HepG2 (cell line): ENCODE data around the gene VSX1. TPM values are rescaled to one million over a fixed set of nuclear protein-coding genes. Genes with fewer than 3 reads are reported as not detected.
A peak's percentile ranks its signal among the peaks of the same experiment; 100 is the strongest.

Source experiments
- AKNA ChIP-seq: sonication (generic); formaldehyde crosslinking; IDR thresholded peaks from 2 replicates; pipeline ENCODE4 v1.4.0; 2020; ENCODE audit warnings: missing genetic modification reagents, borderline replicate concordance
- GABPA ChIP-seq, 2 experiments: IDR thresholded peaks; 2 replicates each; pipeline ENCODE4 v1.6.1; 2011 to 2016; ENCODE audit warnings: low read depth in 2 of 2, low read length in 1 of 2, missing biosample characterization in 1 of 2, missing genetic modification characterization in 1 of 2
- JUNB ChIP-seq: sonication (generic); formaldehyde crosslinking; IDR thresholded peaks from 2 replicates; pipeline ENCODE4 v1.8.0; 2022; ENCODE audit warnings: missing genetic modification reagents, mild to moderate bottlenecking, borderline replicate concordance
- MAX ChIP-seq: IDR thresholded peaks from 2 replicates; pipeline ENCODE4 v1.6.1; 2012; ENCODE audit warnings: inconsistent platforms
- NFYB ChIP-seq: sonication (generic); formaldehyde crosslinking; IDR thresholded peaks from 2 replicates; pipeline ENCODE4 v1.4.0; 2020; ENCODE audit warnings: missing genetic modification reagents
- PAWR ChIP-seq: sonication (generic); formaldehyde crosslinking; IDR thresholded peaks from 2 replicates; pipeline ENCODE4 v1.4.0; 2020; ENCODE audit warnings: missing genetic modification reagents, mild to moderate bottlenecking, borderline replicate concordance
- PRDM15 ChIP-seq: sonication (generic); formaldehyde crosslinking; IDR thresholded peaks from 2 replicates; pipeline ENCODE4 v1.4.0; 2020; ENCODE audit warnings: missing genetic modification reagents
- RBM39 ChIP-seq: fragments of 200-400 bp; formaldehyde crosslinking; IDR thresholded peaks from one replicate; pipeline ENCODE4 v1.6.1; 2018; ENCODE audit warnings: antibody characterized with exemption, mild to moderate bottlenecking, low read depth, low read length; ENCODE audit not compliant: poor library complexity, severe bottlenecking
- SALL1 ChIP-seq: sonication (generic); formaldehyde crosslinking; IDR thresholded peaks from 2 replicates; pipeline ENCODE4 v1.8.0; 2022; ENCODE audit warnings: mild to moderate bottlenecking, missing genetic modification reagents
- SMYD3 ChIP-seq: sonication (generic); formaldehyde crosslinking; IDR thresholded peaks from 2 replicates; pipeline ENCODE4 v1.8.1; 2023; ENCODE audit warnings: mild to moderate bottlenecking, missing genetic modification reagents
- ZBTB34 ChIP-seq: sonication (generic); formaldehyde crosslinking; IDR thresholded peaks from 2 replicates; pipeline ENCODE4 v1.8.0; 2022; ENCODE audit warnings: mild to moderate bottlenecking, missing genetic modification reagents
- ZBTB46 ChIP-seq: sonication (generic); formaldehyde crosslinking; IDR thresholded peaks from 2 replicates; pipeline ENCODE4 v1.4.0; 2020; ENCODE audit warnings: mild to moderate bottlenecking, missing genetic modification reagents, borderline replicate concordance
- ZFP82 ChIP-seq: sonication (generic); formaldehyde crosslinking; IDR thresholded peaks from 2 replicates; pipeline ENCODE4 v1.5.1; 2020; ENCODE audit warnings: mild to moderate bottlenecking, missing genetic modification reagents, borderline replicate concordance
- polyA plus RNA-seq, 8 experiments: library from polyadenylated mRNA; depleted of rRNA in 3 of 8; stranded (reverse) in 7 of 8; unstranded in 1 of 8; fragments of >200 nt; fragmentation: Illumina TruSeq in 4 of 8; extraction: Trizol in 4 of 8; gene quantifications; 2 replicates each; pipeline versions ENCODE4 v1.2.1 to v1.2.3, GENCODE V29; 2011 to 2016; ENCODE audit warnings: low read depth in 4 of 8, missing spikeins in 1 of 8, mixed read lengths in 1 of 8; ENCODE audit not compliant: insufficient read depth in 1 of 8
- total RNA-seq, 5 experiments: library from RNA; depleted of rRNA; stranded (reverse); fragments of >200 nt; fragmentation: Illumina TruSeq; extraction: Trizol; gene quantifications; 2 replicates each; pipeline ENCODE4 v1.2.3, GENCODE V29; 2016; ENCODE audit warnings: low read depth in 1 of 5

VSX1 gene
- total and polyA plus RNA-seq, 2 of the 13 experiments (the other 11 are each of a cell fraction or from before 2014, with no cell fraction given) = 0.04 TPM; not detected in 1

- TF ChIP-seq AKNA (CRISPR knock-in tag) (no peak), ZBTB34 (no peak), PRDM15 (peak; percentile 76; the same call in 1 of the 2 replicates), MAX (peak; percentile 84), NFYB (CRISPR knock-in tag) (no peak), RBM39 (peak; percentile 76), ZBTB46 (CRISPR knock-in tag) (no peak), ZFP82 (CRISPR knock-in tag) (no peak), JUNB (CRISPR knock-in tag) (peak; percentile 66; the same call in 1 of the 2 replicates), GABPA (IDR thresholded peaks at IDR 0.05; ENCODE audit: low read depth, low read length) (no peak), GABPA (CRISPR knock-in tag; IDR thresholded peaks at IDR 0.05; ENCODE audit: low read depth) (no peak), PAWR (CRISPR knock-in tag) (no peak), SMYD3 (0 out of 2 replicates have a peak, but pooled peaks have one; percentile 42), SALL1 (peak; percentile 18)
Observed at GRCh38 chr20:25057234-25058050, 24.5 kb downstream of the VSX1 start (continued).
